HepG2 (cell line): ENCODE measurements around the gene LYRM2. TPM values are rescaled to one million over a fixed set of nuclear protein-coding genes. Genes with fewer than 3 reads are reported as not detected.
A peak's percentile ranks its signal among the peaks of the same experiment; 100 is the strongest.

Experiments
- AGO2 ChIP-seq: fragments of 200-400 bp; formaldehyde crosslinking; optimal IDR thresholded peaks from 2 replicates; pipeline ENCODE3; 2017; ENCODE audit warnings: mild to moderate bottlenecking, low read depth, low read length, moderate library complexity
- ARID2 ChIP-seq: sonication (generic); formaldehyde crosslinking; IDR thresholded peaks from 2 replicates; pipeline ENCODE4 v1.8.1; 2022; ENCODE audit warnings: mild to moderate bottlenecking, missing genetic modification reagents, borderline replicate concordance
- GABPB1 ChIP-seq: IDR thresholded peaks from 2 replicates; pipeline ENCODE4 v1.6.1; 2016; ENCODE audit warnings: mild to moderate bottlenecking, missing genetic modification reagents, moderate library complexity, missing compliant biosample characterization
- NFIC ChIP-seq: IDR thresholded peaks from 2 replicates; pipeline ENCODE4 v1.6.1; 2012; ENCODE audit warnings: mild to moderate bottlenecking, low read length, inconsistent platforms
- NONO ChIP-seq, 2 experiments: fragments of 450-650 bp in 1 of 2; sonication (generic) in 1 of 2; formaldehyde crosslinking in 1 of 2; IDR thresholded peaks in 1 of 2; conservative IDR thresholded peaks in 1 of 2; 2 replicates each; pipeline versions ENCODE4 v1.6.1 to v1.8.0; 2017 to 2022; ENCODE audit warnings: mild to moderate bottlenecking in 1 of 2, missing genetic modification reagents in 1 of 2, moderate library complexity in 1 of 2
- NR0B2 ChIP-seq: sonication (generic); formaldehyde crosslinking; IDR thresholded peaks from 2 replicates; pipeline ENCODE4 v1.4.0; 2020; ENCODE audit warnings: mild to moderate bottlenecking, missing genetic modification reagents
- TOE1 ChIP-seq: sonication (generic); formaldehyde crosslinking; IDR thresholded peaks from 2 replicates; pipeline ENCODE4 v1.4.0; 2020; ENCODE audit warnings: mild to moderate bottlenecking, missing genetic modification reagents
- ZBTB10 ChIP-seq: sonication (generic); formaldehyde crosslinking; IDR thresholded peaks from 2 replicates; pipeline ENCODE4 v1.4.0; 2020; ENCODE audit warnings: missing genetic modification reagents, borderline replicate concordance
- ZBTB40 ChIP-seq, 2 experiments: fragments of 450-650 bp in 1 of 2; sonication (generic) in 1 of 2; formaldehyde crosslinking in 1 of 2; IDR thresholded peaks; 2 replicates each; pipeline versions ENCODE4 v1.6.1 to v1.8.0; 2016 to 2022; ENCODE audit warnings: antibody characterized with exemption in 1 of 2, mild to moderate bottlenecking in 1 of 2, missing genetic modification reagents in 1 of 2
- ZFP37 ChIP-seq: sonication (generic); formaldehyde crosslinking; IDR thresholded peaks from 2 replicates; pipeline ENCODE4 v1.4.0; 2020; ENCODE audit warnings: missing genetic modification reagents, borderline replicate concordance
- ZNF770 ChIP-seq: sonication (generic); formaldehyde crosslinking; IDR thresholded peaks from 2 replicates; pipeline ENCODE4 v1.5.0; 2020; ENCODE audit warnings: mild to moderate bottlenecking, missing genetic modification reagents
- polyA plus RNA-seq, 8 experiments: library from polyadenylated mRNA; depleted of rRNA in 3 of 8; stranded (reverse) in 7 of 8; unstranded in 1 of 8; fragments of >200 nt; fragmentation: Illumina TruSeq in 4 of 8; extraction: Trizol in 4 of 8; gene quantifications; 2 replicates each; pipeline versions ENCODE4 v1.2.1 to v1.2.3, GENCODE V29; 2011 to 2016; ENCODE audit warnings: low read depth in 4 of 8, missing spikeins in 1 of 8, mixed read lengths in 1 of 8; ENCODE audit not compliant: insufficient read depth in 1 of 8
- total RNA-seq, 5 experiments: library from RNA; depleted of rRNA; stranded (reverse); fragments of >200 nt; fragmentation: Illumina TruSeq; extraction: Trizol; gene quantifications; 2 replicates each; pipeline ENCODE4 v1.2.3, GENCODE V29; 2016; ENCODE audit warnings: low read depth in 1 of 5

LYRM2 gene
- total and polyA plus RNA-seq, 2 of the 13 experiments (the other 11 are each of a cell fraction or from before 2014, with no cell fraction given) = 17.8 to 32.6 TPM

DNA sequence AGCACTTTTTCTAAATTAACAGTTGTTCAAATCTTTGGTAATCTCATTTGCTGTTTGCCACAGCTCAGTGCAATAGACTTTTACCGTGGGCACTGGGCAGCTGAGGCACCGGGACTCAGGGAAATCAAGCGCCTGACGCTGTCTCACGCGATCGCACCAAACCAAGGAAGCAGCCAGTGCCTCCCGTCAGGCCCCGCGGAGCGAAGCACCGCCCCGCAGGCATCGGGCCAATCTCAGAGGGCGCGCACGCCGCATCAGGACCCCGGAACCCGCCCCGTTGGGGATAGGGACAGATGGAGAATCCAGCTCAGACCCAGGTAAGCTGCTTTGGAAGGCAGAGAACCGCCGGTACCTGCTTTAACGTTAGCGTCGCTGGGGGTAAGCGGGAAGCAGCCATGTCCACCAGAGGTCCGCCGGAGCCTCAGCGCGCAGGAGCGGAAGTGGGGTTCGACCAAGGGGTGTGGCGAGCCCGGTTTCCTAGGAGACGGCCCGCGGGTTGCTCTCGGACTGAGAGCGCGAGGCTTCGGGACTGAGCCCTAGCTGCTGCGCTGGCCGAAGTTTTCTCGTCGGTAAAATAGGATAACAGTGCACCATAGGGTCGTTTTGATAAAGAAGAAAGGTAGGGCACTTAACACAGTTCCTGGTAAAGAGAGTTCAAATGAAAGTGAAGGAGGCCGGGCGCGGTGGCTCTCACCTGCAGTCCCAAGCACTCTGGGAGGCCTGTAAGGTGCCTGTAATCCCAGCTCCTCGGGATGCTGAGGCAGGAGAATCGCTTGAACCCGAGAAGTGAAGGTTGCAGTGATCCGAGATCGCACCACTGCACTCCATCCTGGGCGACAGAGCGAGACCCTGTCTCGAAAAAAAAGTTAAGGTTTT lies at the start of gene LYRM2 (continued):
- 0 out of 2 replicates have a peak, but pooled peaks have one; percentile 52 for TF ChIP-seq ZBTB10 (CRISPR knock-in tag)
- TF ChIP-seq NFIC = no peak; the same call in 1 of the 2 replicates
- TF ChIP-seq GABPB1 (CRISPR knock-in tag) = peak; percentile 94
- TF ChIP-seq ARID2 = peak; percentile 10; the same call in 1 of the 2 replicates
- no peak for TF ChIP-seq ZBTB40 (IDR thresholded peaks at IDR 0.05)
- no peak; the same call in none of the 2 replicates for TF ChIP-seq ZBTB40 (CRISPR knock-in tag; IDR thresholded peaks at IDR 0.05)
- TF ChIP-seq NONO (IDR thresholded peaks at IDR 0.05) = no peak
- TF ChIP-seq NONO (CRISPR knock-in tag; conservative IDR thresholded peaks at IDR 0.05) = peak; percentile 86
- TF ChIP-seq NR0B2 (CRISPR knock-in tag) = 0 out of 2 replicates have a peak, but pooled peaks have one; percentile 29
- TF ChIP-seq ZFP37 (CRISPR knock-in tag) = 0 out of 2 replicates have a peak, but pooled peaks have one; percentile 62
- TF ChIP-seq TOE1 (CRISPR knock-in tag) = 0 out of 2 replicates have a peak, but pooled peaks have one; percentile 30
- peak; percentile 63 for TF ChIP-seq AGO2
- TF ChIP-seq ZNF770 (CRISPR knock-in tag) = peak; percentile 74; the same call in 1 of the 2 replicates
